GM04503 (cell line): ENCODE measurements around the gene TAF11L13.
"Not testable (repeated sequence)": the region's sequence is repeated elsewhere in the genome, so short reads cannot be mapped to it uniquely, and the experiment has no call there.

ENCODE experiments used
- DNase-seq: peaks from one replicate; pipeline ENCODE4 v3.0.0-alpha.2; 2012; ENCODE audit warnings: low read depth

The TAF11L13 gene

GRCh38 chr5:17631788-17632187, at the start of gene TAF11L13:
Gene TAF11L13 (plus strand): TSS chr5:17632088.
- not testable (repeated sequence) for DNase-seq

- not testable (repeated sequence) for DNase-seq
Measured at GRCh38 chr5:17585658-17586057, 46.2 kb upstream of the TAF11L13 start, which contains the start of gene TAF11L7. Gene TAF11L7 (minus strand): TSS chr5:17585758.

- DNase-seq = not testable (repeated sequence)
Measured at GRCh38 chr5:17590860-17591259, 41.0 kb upstream of the TAF11L13 start, which contains the start of gene TAF11L8. Gene TAF11L8 (minus strand): TSS chr5:17590960.

- not testable (repeated sequence) for DNase-seq
Measured at GRCh38 chr5:17594255-17594654, 37.6 kb upstream of the TAF11L13 start, which contains the start of gene TAF11L9. Gene TAF11L9 (minus strand): TSS chr5:17594394.

- DNase-seq = not testable (repeated sequence)
Measured at GRCh38 chr5:17597728-17598127, 34.2 kb upstream of the TAF11L13 start, which contains the start of gene TAF11L10. Gene TAF11L10 (minus strand): TSS chr5:17597828.

GRCh38 chr5:17603880-17604279, 28.0 kb upstream of the TAF11L13 start, which contains the start of gene TAF11L11:
Gene TAF11L11 (plus strand): TSS chr5:17604183.
- not testable (repeated sequence) for DNase-seq

GRCh38 chr5:17604951-17605350, 26.9 kb upstream of the TAF11L13 start:
- no peak for DNase-seq

GRCh38 chr5:17607461-17607860, 24.4 kb upstream of the TAF11L13 start:
- not testable (repeated sequence) for DNase-seq

- not testable (repeated sequence) for DNase-seq
Measured at GRCh38 chr5:17610092-17610491, 21.8 kb upstream of the TAF11L13 start, which contains the start of gene TAF11L12. Gene TAF11L12 (plus strand): TSS chr5:17610392.

- no peak for DNase-seq
Measured at GRCh38 chr5:17614872-17615605, 16.8 kb upstream of the TAF11L13 start.

GRCh38 chr5:17619354-17619753, 12.5 kb upstream of the TAF11L13 start:
- no peak for DNase-seq

- no peak for DNase-seq
Measured at GRCh38 chr5:17620627-17621026, 11.3 kb upstream of the TAF11L13 start.

- DNase-seq = no peak
Measured at GRCh38 chr5:17625686-17626085, 6.2 kb upstream of the TAF11L13 start.

GRCh38 chr5:17634160-17634559, 2.3 kb downstream of the TAF11L13 start, which contains the start of gene TAF11L14:
Gene TAF11L14 (plus strand): TSS chr5:17634460.
- DNase-seq = no peak

GRCh38 chr5:17649232-17649631, 17.3 kb downstream of the TAF11L13 start:
- not testable (repeated sequence) for DNase-seq

GRCh38 chr5:17655201-17655759, 23.4 kb downstream of the TAF11L13 start:
- not testable (repeated sequence) for DNase-seq

GRCh38 chr5:17655921-17656320, 24.0 kb downstream of the TAF11L13 start:
- no peak for DNase-seq

GRCh38 chr5:17663182-17663581, 31.3 kb downstream of the TAF11L13 start:
- no peak for DNase-seq

GRCh38 chr5:17665836-17666235, 33.9 kb downstream of the TAF11L13 start:
- DNase-seq = no peak

- DNase-seq = no peak
Measured at GRCh38 chr5:17666726-17667235, 34.9 kb downstream of the TAF11L13 start.

GRCh38 chr5:17670353-17670752, 38.5 kb downstream of the TAF11L13 start:
- no peak for DNase-seq

GRCh38 chr5:17678751-17679324, 47.0 kb downstream of the TAF11L13 start:
- no peak for DNase-seq
